Right lobe of liver (tissue), 4 donors: Measurements from ENCODE around the gene MYMK.

Experiments used
- POLR2A ChIP-seq: fragments of 450-650 bp; IDR thresholded peaks from one replicate; pipeline ENCODE4 v1.6.1; 2017; ENCODE audit warnings: antibody characterized with exemption, mild to moderate bottlenecking
- TF ChIP-seq, protein P1 (sequence below), 4 donors: fragments of 200-600 bp in 3 of 4; fragments of 450-650 bp in 1 of 4; IDR thresholded peaks; one replicate each; pipeline versions ENCODE4 v1.5.1 to v1.8.0; 2016 to 2022; ENCODE audit warnings: antibody characterized with exemption in 4 of 4, mild to moderate bottlenecking in 2 of 4
- donor health status: DM: no; HTN: no; CAD: no.
- donor health status: DM: no; HTN: no; CAD: no.
- donor health status: DM: no; HTN: yes; CAD: no.

- TF ChIP-seq, protein P1, sequence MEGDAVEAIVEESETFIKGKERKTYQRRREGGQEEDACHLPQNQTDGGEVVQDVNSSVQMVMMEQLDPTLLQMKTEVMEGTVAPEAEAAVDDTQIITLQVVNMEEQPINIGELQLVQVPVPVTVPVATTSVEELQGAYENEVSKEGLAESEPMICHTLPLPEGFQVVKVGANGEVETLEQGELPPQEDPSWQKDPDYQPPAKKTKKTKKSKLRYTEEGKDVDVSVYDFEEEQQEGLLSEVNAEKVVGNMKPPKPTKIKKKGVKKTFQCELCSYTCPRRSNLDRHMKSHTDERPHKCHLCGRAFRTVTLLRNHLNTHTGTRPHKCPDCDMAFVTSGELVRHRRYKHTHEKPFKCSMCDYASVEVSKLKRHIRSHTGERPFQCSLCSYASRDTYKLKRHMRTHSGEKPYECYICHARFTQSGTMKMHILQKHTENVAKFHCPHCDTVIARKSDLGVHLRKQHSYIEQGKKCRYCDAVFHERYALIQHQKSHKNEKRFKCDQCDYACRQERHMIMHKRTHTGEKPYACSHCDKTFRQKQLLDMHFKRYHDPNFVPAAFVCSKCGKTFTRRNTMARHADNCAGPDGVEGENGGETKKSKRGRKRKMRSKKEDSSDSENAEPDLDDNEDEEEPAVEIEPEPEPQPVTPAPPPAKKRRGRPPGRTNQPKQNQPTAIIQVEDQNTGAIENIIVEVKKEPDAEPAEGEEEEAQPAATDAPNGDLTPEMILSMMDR (IDR thresholded peaks at IDR 0.05), result no peak
- TF ChIP-seq POLR2A, result no peak
These were observed 2.5 kb downstream of the MYMK start for GRCh38 chr9:133522073-133522910.
